ENCODE results near the gene ANP32A. TPM values are rescaled to one million over a fixed set of nuclear protein-coding genes. Genes with fewer than 3 reads are reported as not detected.
A peak's percentile ranks its signal among the peaks of the same experiment; 100 is the strongest.

The ANP32A gene
- total and polyA plus RNA-seq, 2 experiments from 2014 or later, result 59.4 to 114 TPM

GRCh38 chr15:68730976-68731897, 89.5 kb downstream of the ANP32A start:
- 37% methylated on average over 15 of the region's 15 CpGs for whole genome bisulfite sequencing (ENCODE audit: low lambda C conversion rate, missing lambda C conversion rate)
- TF ChIP-seq CTCF (IDR thresholded peaks at IDR 0.05; ENCODE audit: poor library complexity), result no peak
- Histone ChIP-seq H3K9me2 (replicated peaks; ENCODE audit: insufficient read depth) (no peaks in the 10 kb centered on the region), H3K36me3 (replicated peaks; ENCODE audit: insufficient read depth, low read depth) (no peaks in the 10 kb centered on the region), H2AFZ (no peak overlapping the region), H3K4me2 (no peak overlapping the region), H3K79me2 (no peaks in the 10 kb centered on the region), H3K27me3 (no peaks in the 10 kb centered on the region), H3K9me3 (ENCODE audit: low read depth) (no peaks in the 10 kb centered on the region), H4K20me1 (ENCODE audit: insufficient read depth, poor library complexity, severe bottlenecking) (no peaks in the 10 kb centered on the region), H3K4me1 (ENCODE audit: insufficient read depth) (peaks cover 26% of the 10 kb centered on the region), H3K27ac (no peak overlapping the region), H3K4me3 (no peak overlapping the region)
- no peak for DNase-seq (ENCODE audit: low spot score)

- no peaks in the 10 kb centered on the region for H3K9me2 ChIP-seq (replicated peaks; ENCODE audit: insufficient read depth)
- peak; percentile 66 for DNase-seq (ENCODE audit: low spot score)
- H3K36me3 ChIP-seq (replicated peaks; ENCODE audit: insufficient read depth, low read depth), result no peaks in the 10 kb centered on the region
- H3K27ac ChIP-seq, result no peak overlapping the region
- no peak overlapping the region for H3K4me2 ChIP-seq
- H4K20me1 ChIP-seq (ENCODE audit: insufficient read depth, poor library complexity, severe bottlenecking), result no peaks in the 10 kb centered on the region
- no peaks in the 10 kb centered on the region for H3K79me2 ChIP-seq
- H3K9me3 ChIP-seq (ENCODE audit: low read depth), result no peaks in the 10 kb centered on the region
- no peak for TF ChIP-seq EZH2 (IDR thresholded peaks at IDR 0.05; ENCODE audit: borderline replicate concordance)
- TF ChIP-seq EZH2phosphoT487 (IDR thresholded peaks at IDR 0.05; ENCODE audit: low read depth, severe bottlenecking, unreplicated experiment), result no peak
- peak; percentile 64 for TF ChIP-seq CTCF (IDR thresholded peaks at IDR 0.05; ENCODE audit: poor library complexity)
- no peak overlapping the region for H3K4me3 ChIP-seq
- no peaks in the 10 kb centered on the region for H3K27me3 ChIP-seq
- 63% methylated on average over 6 of the region's 6 CpGs for WGBS (ENCODE audit: low lambda C conversion rate, missing lambda C conversion rate)
- H2AFZ ChIP-seq, result no peak overlapping the region
- peaks cover 23% of the 10 kb centered on the region for H3K4me1 ChIP-seq (ENCODE audit: insufficient read depth)
Observed at GRCh38 chr15:68730471-68730919, 90.2 kb downstream of the ANP32A start.

GRCh38 chr15:68729789-68730411, 90.8 kb downstream of the ANP32A start:
- Histone ChIP-seq H3K4me1 (ENCODE audit: insufficient read depth) (peaks cover 23% of the 10 kb centered on the region), H3K79me2 (no peaks in the 10 kb centered on the region), H3K36me3 (replicated peaks; ENCODE audit: insufficient read depth, low read depth) (no peaks in the 10 kb centered on the region), H3K9me3 (ENCODE audit: low read depth) (no peaks in the 10 kb centered on the region), H3K4me3 (no peak overlapping the region), H4K20me1 (ENCODE audit: insufficient read depth, poor library complexity, severe bottlenecking) (no peaks in the 10 kb centered on the region), H3K27me3 (no peaks in the 10 kb centered on the region), H2AFZ (no peak overlapping the region), H3K9me2 (replicated peaks; ENCODE audit: insufficient read depth) (no peaks in the 10 kb centered on the region), H3K27ac (no peak overlapping the region), H3K4me2 (no peak overlapping the region)
- DNase-seq (ENCODE audit: low spot score), result no peak
- WGBS (ENCODE audit: low lambda C conversion rate, missing lambda C conversion rate), result 53% methylated on average over 6 of the region's 8 CpGs
- no peak for TF ChIP-seq EZH2 (IDR thresholded peaks at IDR 0.05; ENCODE audit: borderline replicate concordance)
- no peak for TF ChIP-seq CTCF (IDR thresholded peaks at IDR 0.05; ENCODE audit: poor library complexity)
- TF ChIP-seq EZH2phosphoT487 (IDR thresholded peaks at IDR 0.05; ENCODE audit: low read depth, severe bottlenecking, unreplicated experiment), result no peak

Small RNA genes lying within 50 kb of the gene (microRNA-seq; reads per million reads assigned to microRNA genes)
- not detected for gene MIR4312

Small RNA genes lying within 50 kb of the gene (small RNA-seq; reads per million reads assigned to genes)
- not detected for gene MIR4312

Other genes with a start within 250 kb of the ANP32A start
- 1.2 and 2.9 TPM in 2 replicates for gene CORO2B, start 241.9 kb downstream of the ANP32A start, total RNA-seq
- 4.6 and 5.1 TPM in 2 replicates for gene CORO2B, start 241.9 kb downstream of the ANP32A start, polyA plus RNA-seq
- not detected in 2 replicates for gene SPESP1, start 109.6 kb upstream of the ANP32A start, total RNA-seq
- not detected in 2 replicates for gene SPESP1, start 109.6 kb upstream of the ANP32A start, polyA plus RNA-seq
- gene NOX5, start 193.8 kb upstream of the ANP32A start, total RNA-seq, result 0.13 TPM in 1 of 2 replicates, not detected in the other
- gene NOX5, start 193.8 kb upstream of the ANP32A start, polyA plus RNA-seq, result not detected in 2 replicates